K562 (cell line): ENCODE results near the gene CRIP3.

Source experiments
- E2F6 ChIP-seq, 2 experiments: IDR thresholded peaks; 2 replicates each; pipeline ENCODE4 v1.6.1; 2011; ENCODE audit warnings: borderline replicate concordance in 1 of 2, control low read depth in 1 of 2, low read depth in 1 of 2, low read length in 1 of 2, mild to moderate bottlenecking in 1 of 2, mixed read lengths in 1 of 2, moderate library complexity in 1 of 2; ENCODE audit not compliant: insufficient read depth in 1 of 2, insufficient read length in 1 of 2, poor library complexity in 1 of 2, severe bottlenecking in 1 of 2; ENCODE audit errors: extremely low read depth in 1 of 2
- FOXA1 ChIP-seq: fragments of 450-650 bp; IDR thresholded peaks from 2 replicates; pipeline ENCODE4 v1.6.1; 2016; ENCODE audit warnings: mild to moderate bottlenecking, borderline replicate concordance
- GTF2B ChIP-seq: IDR thresholded peaks from 2 replicates; pipeline ENCODE4 v1.6.1; 2011; ENCODE audit not compliant: insufficient read length; ENCODE audit errors: extremely low read depth
- USF1 ChIP-seq: sonication (generic); formaldehyde crosslinking; IDR thresholded peaks from 2 replicates; pipeline ENCODE4 v1.9.0; 2022; ENCODE audit warnings: mild to moderate bottlenecking, missing genetic modification reagents
- ZNF354B ChIP-seq: fragments of 250-450 bp; sonication (Bioruptor Pico); IDR thresholded peaks from 2 replicates; pipeline ENCODE4 v1.4.0; 2020

- no peak for TF ChIP-seq E2F6 (IDR thresholded peaks at IDR 0.05; ENCODE audit: borderline replicate concordance in 1 of 2, extremely low read depth in 1 of 2, insufficient read depth in 1 of 2, insufficient read length in 1 of 2, low read depth in 1 of 2, low read length in 1 of 2, poor library complexity in 1 of 2, severe bottlenecking in 1 of 2)
- TF ChIP-seq USF1, result no peak
- TF ChIP-seq ZNF354B (CRISPR knock-in tag), result no peak
- TF ChIP-seq GTF2B, result no peak
- TF ChIP-seq FOXA1, result no peak
Observed at GRCh38 chr6:43280234-43280633, 28.4 kb downstream of the CRIP3 start.
